ENCODE measurements around the gene LRFN2. TPM values are rescaled to one million over a fixed set of nuclear protein-coding genes. Genes with fewer than 3 reads are reported as not detected.

Gene LRFN2
- total RNA-seq, 1 experiment from 2014 or later: not detected

DNA sequence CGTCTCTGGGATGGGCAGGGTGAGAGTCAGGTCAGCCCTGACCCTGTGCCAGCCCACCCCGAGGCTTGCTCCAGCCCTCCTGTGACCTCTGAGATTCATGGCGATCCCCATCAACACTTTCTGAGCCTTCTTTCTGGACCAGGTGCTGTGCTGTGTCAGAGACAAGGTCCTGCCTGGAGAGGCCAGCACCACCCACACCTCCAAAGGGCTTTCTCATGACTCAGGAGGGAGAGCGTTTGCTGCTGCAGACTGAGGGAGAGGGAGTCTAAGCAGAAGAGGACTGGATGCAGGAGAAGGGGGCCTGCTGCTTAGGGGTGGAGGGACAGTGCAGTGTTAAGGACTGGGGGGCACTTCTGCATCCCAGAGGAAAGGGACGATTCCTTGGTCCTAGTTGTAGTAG, 193.5 kb downstream of the LRFN2 start:
- H3K36me3 ChIP-seq: no peaks in the 10 kb centered on the region
- no peak for DNase-seq (ENCODE audit: low read depth in 1 of 2, low spot score in 2 of 2)
- no peaks in the 10 kb centered on the region for H3K4me1 ChIP-seq (replicated peaks)
- H3K27ac ChIP-seq: no peak overlapping the region
- no peak overlapping the region for H3K4me3 ChIP-seq
- no peaks in the 10 kb centered on the region for H3K27me3 ChIP-seq (replicated peaks)
- H3K9me3 ChIP-seq (replicated peaks): no peaks in the 10 kb centered on the region

- Histone ChIP-seq H3K27ac (no peak overlapping the region), H3K36me3 (no peaks in the 10 kb centered on the region), H3K27me3 (replicated peaks) (no peaks in the 10 kb centered on the region), H3K4me1 (replicated peaks) (no peaks in the 10 kb centered on the region), H3K4me3 (no peak overlapping the region), H3K9me3 (replicated peaks) (no peaks in the 10 kb centered on the region)
- no peak for DNase-seq (ENCODE audit: low read depth in 1 of 2, low spot score in 2 of 2)
Measured at GRCh38 chr6:40392589-40392988, 194.6 kb downstream of the LRFN2 start.

DNA sequence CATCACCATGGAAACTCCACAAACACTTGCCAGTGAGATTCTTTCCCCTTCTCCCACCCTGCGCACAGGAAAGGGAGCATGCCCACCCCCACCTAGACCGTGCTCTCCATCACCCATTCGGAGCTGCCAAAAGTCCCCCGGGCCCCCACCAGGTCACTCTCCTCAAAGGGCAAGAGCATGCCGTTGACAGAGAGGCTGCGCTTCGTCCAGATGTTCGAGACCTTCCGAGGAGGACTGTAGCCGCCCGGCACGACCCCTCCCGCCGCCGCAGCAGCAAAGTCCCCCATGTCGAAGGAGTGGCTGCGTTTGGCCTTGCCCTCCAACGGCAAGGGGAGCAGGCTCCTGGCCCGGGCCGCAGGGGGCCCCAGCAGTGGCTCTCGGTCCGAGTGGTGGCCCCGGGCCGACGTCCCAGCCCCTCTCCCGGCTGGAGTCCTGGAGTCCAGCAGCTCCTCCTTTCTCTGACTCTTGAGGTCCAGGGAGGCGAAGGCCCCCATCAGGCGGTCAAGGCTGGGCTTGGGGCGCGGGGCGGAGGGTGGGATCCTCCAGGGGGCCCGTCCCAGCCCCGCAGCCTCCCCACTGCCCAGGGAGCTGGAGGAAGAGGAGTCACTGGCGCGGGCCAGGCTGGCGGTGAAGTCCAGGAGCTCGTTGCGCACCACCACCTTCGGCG, 195.2 kb downstream of the LRFN2 start:
- no peak overlapping the region for H3K4me3 ChIP-seq
- H3K36me3 ChIP-seq: no peaks in the 10 kb centered on the region
- no peaks in the 10 kb centered on the region for H3K4me1 ChIP-seq (replicated peaks)
- no peaks in the 10 kb centered on the region for H3K9me3 ChIP-seq (replicated peaks)
- no peak overlapping the region for H3K27ac ChIP-seq
- no peak for DNase-seq (ENCODE audit: low read depth in 1 of 2, low spot score in 2 of 2)
- no peaks in the 10 kb centered on the region for H3K27me3 ChIP-seq (replicated peaks)

- Histone ChIP-seq H3K27ac (no peak overlapping the region), H3K4me1 (replicated peaks) (no peaks in the 10 kb centered on the region), H3K9me3 (replicated peaks) (no peaks in the 10 kb centered on the region), H3K27me3 (replicated peaks) (no peaks in the 10 kb centered on the region), H3K4me3 (no peak overlapping the region), H3K36me3 (no peaks in the 10 kb centered on the region)
- no peak for DNase-seq (ENCODE audit: low read depth in 1 of 2, low spot score in 2 of 2)
Measured at GRCh38 chr6:40391086-40391485, 196.1 kb downstream of the LRFN2 start.

- H3K4me1 ChIP-seq (replicated peaks): no peaks in the 10 kb centered on the region
- DNase-seq (ENCODE audit: low read depth in 1 of 2, low spot score in 2 of 2): no peak
- no peaks in the 10 kb centered on the region for H3K27me3 ChIP-seq (replicated peaks)
- no peak overlapping the region for H3K4me3 ChIP-seq
- H3K27ac ChIP-seq: no peak overlapping the region
- no peaks in the 10 kb centered on the region for H3K36me3 ChIP-seq
- H3K9me3 ChIP-seq (replicated peaks): no peaks in the 10 kb centered on the region
Measured at GRCh38 chr6:40390144-40390800, 196.9 kb downstream of the LRFN2 start.

DNA sequence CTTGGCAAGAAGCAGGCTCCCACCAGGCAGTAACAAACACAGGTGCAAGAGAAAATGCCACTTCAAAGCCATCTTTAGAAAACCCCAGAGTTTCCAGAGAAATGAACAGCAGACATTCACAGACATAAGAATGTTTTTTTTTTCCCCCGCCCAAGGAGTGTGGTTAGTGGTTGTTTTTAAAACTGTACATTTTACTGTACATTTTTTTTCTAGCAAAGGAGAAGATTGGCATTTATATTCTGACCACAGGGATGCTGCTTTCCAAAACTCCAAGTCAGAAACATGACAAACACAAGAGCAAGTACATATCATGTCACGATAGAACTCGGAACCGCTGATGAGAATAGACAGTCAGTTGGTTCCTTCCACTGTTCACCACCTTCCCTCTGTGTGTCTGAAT, 197.9 kb downstream of the LRFN2 start:
- H3K4me1 ChIP-seq (replicated peaks): no peaks in the 10 kb centered on the region
- no peak overlapping the region for H3K27ac ChIP-seq
- H3K36me3 ChIP-seq: no peaks in the 10 kb centered on the region
- no peaks in the 10 kb centered on the region for H3K9me3 ChIP-seq (replicated peaks)
- H3K27me3 ChIP-seq (replicated peaks): no peaks in the 10 kb centered on the region
- DNase-seq (ENCODE audit: low read depth in 1 of 2, low spot score in 2 of 2): no peak
- no peak overlapping the region for H3K4me3 ChIP-seq

GRCh38 chr6:40387871-40388264, 199.3 kb downstream of the LRFN2 start:
- no peaks in the 10 kb centered on the region for H3K4me1 ChIP-seq (replicated peaks)
- no peaks in the 10 kb centered on the region for H3K36me3 ChIP-seq
- DNase-seq (ENCODE audit: low read depth in 1 of 2, low spot score in 2 of 2): no peak
- H3K27me3 ChIP-seq (replicated peaks): no peaks in the 10 kb centered on the region
- H3K9me3 ChIP-seq (replicated peaks): no peaks in the 10 kb centered on the region
- no peak overlapping the region for H3K27ac ChIP-seq
- H3K4me3 ChIP-seq: no peak overlapping the region

DNA sequence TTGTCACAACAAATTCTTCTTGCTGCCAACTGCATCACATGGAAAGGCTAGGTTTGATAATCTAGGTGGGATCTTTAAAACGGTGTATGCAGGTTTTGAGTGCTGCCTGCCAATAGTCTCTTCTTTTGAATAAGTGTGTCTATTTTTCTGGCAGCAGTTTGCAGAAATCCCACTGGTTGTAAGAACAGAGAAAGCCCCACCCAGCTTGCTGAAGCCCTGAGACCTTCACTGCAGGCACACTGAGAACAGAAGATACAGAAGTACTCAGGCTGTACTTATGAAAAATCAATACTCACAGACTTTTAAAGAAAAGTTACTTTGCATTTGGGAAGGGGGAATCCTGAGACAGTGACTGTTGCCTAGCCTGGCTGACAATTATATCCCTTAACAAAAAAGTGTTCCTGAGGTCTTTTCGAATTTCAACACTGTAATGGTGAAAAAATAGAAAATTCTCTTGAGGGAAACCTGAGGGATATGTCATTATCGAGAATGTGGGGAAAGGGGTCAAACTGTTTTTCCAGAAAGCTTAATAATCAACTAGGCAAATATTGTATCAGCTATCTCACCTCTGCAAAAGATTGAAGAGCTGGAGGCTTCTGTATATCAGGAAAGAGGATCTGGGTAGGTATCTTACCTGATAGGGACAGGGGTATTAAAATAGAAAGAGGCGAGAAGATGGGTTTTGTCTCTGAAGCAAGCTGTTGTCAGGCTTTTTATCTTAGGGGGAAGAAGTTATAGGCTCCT, 199.9 kb downstream of the LRFN2 start:
- no peak overlapping the region for H3K4me3 ChIP-seq
- H3K27me3 ChIP-seq (replicated peaks): no peaks in the 10 kb centered on the region

GRCh38 chr6:40386200-40386599, 201.0 kb downstream of the LRFN2 start:
- no peak for DNase-seq (ENCODE audit: low read depth in 1 of 2, low spot score in 2 of 2)
- H3K4me3 ChIP-seq: no peak overlapping the region
- H3K27me3 ChIP-seq (replicated peaks): no peaks in the 10 kb centered on the region
- no peak overlapping the region for H3K27ac ChIP-seq
- no peaks in the 10 kb centered on the region for H3K36me3 ChIP-seq
- H3K9me3 ChIP-seq (replicated peaks): no peaks in the 10 kb centered on the region
- no peaks in the 10 kb centered on the region for H3K4me1 ChIP-seq (replicated peaks)

More for the DNA sequence above, 199.9 kb downstream of the LRFN2 start:
- Histone ChIP-seq H3K27ac (no peak overlapping the region), H3K9me3 (replicated peaks) (no peaks in the 10 kb centered on the region), H3K4me1 (replicated peaks) (no peaks in the 10 kb centered on the region), H3K36me3 (no peaks in the 10 kb centered on the region)
- DNase-seq (ENCODE audit: low read depth in 1 of 2, low spot score in 2 of 2): no peak

DNA sequence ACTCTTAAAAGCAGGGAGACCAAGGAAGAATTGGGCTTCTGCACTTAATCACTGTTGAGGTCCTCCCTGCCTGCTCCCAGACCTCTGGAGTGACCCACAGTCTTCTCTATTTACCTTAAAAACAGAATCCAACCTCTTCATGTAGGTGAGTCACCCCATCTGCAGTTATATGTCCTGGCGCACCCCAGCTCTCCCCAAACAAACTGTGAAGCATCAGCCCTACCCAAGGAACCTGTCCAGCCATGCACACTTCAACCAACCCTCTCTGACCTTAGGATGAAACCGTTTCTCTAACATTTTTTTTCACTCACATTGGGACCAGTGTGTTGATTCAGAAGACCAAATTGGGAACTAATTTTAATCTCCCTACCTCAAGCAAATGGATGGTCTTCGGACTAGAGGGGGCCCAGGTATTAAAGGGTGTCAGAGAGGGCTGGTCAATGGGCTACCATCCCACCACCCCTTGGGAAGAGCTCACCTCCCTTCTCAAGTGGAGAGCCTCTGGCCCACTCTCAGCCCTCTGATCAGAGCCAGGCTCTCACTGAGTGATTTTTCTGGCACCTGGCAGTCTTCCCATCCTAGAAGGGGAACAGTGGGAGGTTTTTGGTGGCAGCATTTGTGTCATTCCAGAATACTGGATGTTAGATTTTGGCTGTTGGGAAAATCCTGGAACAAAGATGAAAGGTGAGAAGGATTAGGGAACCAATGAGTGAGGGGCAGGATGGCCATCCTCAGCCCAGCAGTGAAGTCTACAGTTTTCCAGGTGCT, 203.6 kb downstream of the LRFN2 start:
- DNase-seq (ENCODE audit: low read depth in 1 of 2, low spot score in 2 of 2): no peak
- H3K4me1 ChIP-seq (replicated peaks): no peaks in the 10 kb centered on the region
- H3K9me3 ChIP-seq (replicated peaks): no peaks in the 10 kb centered on the region
- H3K36me3 ChIP-seq: no peaks in the 10 kb centered on the region
- no peaks in the 10 kb centered on the region for H3K27me3 ChIP-seq (replicated peaks)
- H3K27ac ChIP-seq: no peak overlapping the region
- no peak overlapping the region for H3K4me3 ChIP-seq

DNA sequence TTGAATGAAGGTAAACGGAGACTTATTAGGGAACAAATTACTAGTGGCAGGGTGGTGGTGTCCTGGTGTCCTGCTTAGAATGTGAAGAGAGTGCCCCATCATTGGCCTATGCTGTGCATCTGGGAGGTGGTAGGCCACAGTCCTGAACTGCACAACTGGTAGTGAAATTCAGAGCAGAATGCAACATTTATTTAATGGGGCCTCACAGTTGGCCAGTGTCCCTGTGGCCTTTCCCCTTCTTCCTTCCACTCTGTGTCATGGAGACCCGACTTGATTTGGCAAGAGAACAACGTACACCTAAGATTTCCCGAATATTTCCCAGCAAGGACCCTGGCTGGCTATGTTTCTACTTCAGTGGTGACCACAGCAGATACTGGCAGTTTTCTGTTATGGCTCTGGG, 206.9 kb downstream of the LRFN2 start:
- no peak for DNase-seq (ENCODE audit: low read depth in 1 of 2, low spot score in 2 of 2)
- no peak overlapping the region for H3K4me3 ChIP-seq
- no peaks in the 10 kb centered on the region for H3K4me1 ChIP-seq (replicated peaks)
- H3K36me3 ChIP-seq: no peaks in the 10 kb centered on the region
- no peaks in the 10 kb centered on the region for H3K27me3 ChIP-seq (replicated peaks)
- H3K27ac ChIP-seq: no peak overlapping the region
- H3K9me3 ChIP-seq (replicated peaks): no peaks in the 10 kb centered on the region

GRCh38 chr6:40379811-40380210, 207.4 kb downstream of the LRFN2 start:
- Histone ChIP-seq H3K9me3 (replicated peaks) (no peaks in the 10 kb centered on the region), H3K4me1 (replicated peaks) (no peaks in the 10 kb centered on the region), H3K4me3 (no peak overlapping the region), H3K27me3 (replicated peaks) (no peaks in the 10 kb centered on the region), H3K27ac (no peak overlapping the region), H3K36me3 (no peaks in the 10 kb centered on the region)
- DNase-seq (ENCODE audit: low read depth in 1 of 2, low spot score in 2 of 2): no peak

DNA sequence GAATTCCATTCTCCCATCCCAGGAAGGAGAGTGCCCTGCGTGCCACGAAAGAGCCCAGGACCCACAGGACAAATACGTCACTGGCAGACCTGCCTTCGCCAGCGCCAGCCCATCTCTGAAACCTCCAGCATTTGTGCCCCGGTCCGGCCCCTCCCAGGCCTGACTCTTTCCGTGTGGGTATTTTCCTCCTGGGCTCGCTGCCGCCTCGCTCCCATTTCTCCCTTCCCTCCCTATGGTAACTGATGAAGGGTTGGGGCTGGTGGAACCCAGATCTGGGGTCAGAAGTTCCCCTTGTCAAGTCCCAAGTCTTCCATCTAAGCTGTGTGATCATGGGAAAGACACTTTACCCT, 208.5 kb downstream of the LRFN2 start:
- no peak overlapping the region for H3K4me3 ChIP-seq
- H3K27ac ChIP-seq: no peak overlapping the region
- H3K9me3 ChIP-seq (replicated peaks): no peaks in the 10 kb centered on the region
- no peaks in the 10 kb centered on the region for H3K36me3 ChIP-seq
- DNase-seq (ENCODE audit: low read depth in 1 of 2, low spot score in 2 of 2): no peak
- no peaks in the 10 kb centered on the region for H3K4me1 ChIP-seq (replicated peaks)
- no peaks in the 10 kb centered on the region for H3K27me3 ChIP-seq (replicated peaks)
